Glutamatergic neuron (in vitro differentiated cells): Measurements from ENCODE around the gene OR2L3. TPM values are rescaled to one million over a fixed set of nuclear protein-coding genes. Genes with fewer than 3 reads are reported as not detected.

Source experiments
- DNase-seq: peaks from one replicate; pipeline ENCODE4 v3.0.0; 2022
- H3K27ac Mint-ChIP-seq: one replicate; pipeline ENCODE4 v1.8.0; 2020; ENCODE audit warnings: mild to moderate bottlenecking, mixed read lengths, inconsistent platforms; ENCODE audit not compliant: unreplicated experiment
- H3K27me3 Mint-ChIP-seq: one replicate; pipeline ENCODE4 v1.8.0; 2020; ENCODE audit warnings: mild to moderate bottlenecking, moderate library complexity, mixed read lengths, inconsistent platforms; ENCODE audit not compliant: unreplicated experiment
- H3K36me3 Mint-ChIP-seq: one replicate; pipeline ENCODE4 v1.8.0; 2020; ENCODE audit warnings: mild to moderate bottlenecking, mixed read lengths, inconsistent platforms; ENCODE audit not compliant: unreplicated experiment
- H3K4me1 Mint-ChIP-seq: one replicate; pipeline ENCODE4 v1.8.0; 2020; ENCODE audit warnings: mild to moderate bottlenecking, low read depth, mixed read lengths, inconsistent platforms; ENCODE audit not compliant: unreplicated experiment
- H3K4me3 Mint-ChIP-seq: one replicate; pipeline ENCODE4 v1.8.0; 2020; ENCODE audit warnings: mild to moderate bottlenecking, mixed read lengths, inconsistent platforms; ENCODE audit not compliant: unreplicated experiment
- H3K9me3 Mint-ChIP-seq: one replicate; pipeline ENCODE4 v1.8.0; 2020; ENCODE audit warnings: mild to moderate bottlenecking, moderate library complexity, mixed read lengths, inconsistent platforms; ENCODE audit not compliant: unreplicated experiment
- total RNA-seq: library from RNA; stranded (reverse); fragmentation: NEBNext Ultra II Directional; extraction: Animal tissue kit (Norgen Biotek cat#: 25700); gene quantifications from one replicate; pipeline ENCODE4 v1.2.1, GENCODE V29; 2021; ENCODE audit not compliant: unreplicated experiment
- TF ChIP-seq, protein P1 (sequence below): fragments of 200-600 bp; sonication (generic); IDR thresholded peaks from one replicate; pipeline ENCODE4 v1.5.0; 2021; ENCODE audit not compliant: partially characterized antibody, unreplicated experiment

The OR2L3 gene
- total RNA-seq, 1 donor from 2014 or later: 0.15 TPM

GRCh38 chr1:248013229-248013710 lies 33.4 kb upstream of the OR2L3 start, which contains the start of gene OR2L5:
Gene OR2L5 (plus strand): TSS chr1:248013660. CDS start chr1:248021948, 8,288 bp downstream.
- H3K4me3 Mint-ChIP-seq: no peak within 1 kb of the TSS
- TF ChIP-seq, protein P1, sequence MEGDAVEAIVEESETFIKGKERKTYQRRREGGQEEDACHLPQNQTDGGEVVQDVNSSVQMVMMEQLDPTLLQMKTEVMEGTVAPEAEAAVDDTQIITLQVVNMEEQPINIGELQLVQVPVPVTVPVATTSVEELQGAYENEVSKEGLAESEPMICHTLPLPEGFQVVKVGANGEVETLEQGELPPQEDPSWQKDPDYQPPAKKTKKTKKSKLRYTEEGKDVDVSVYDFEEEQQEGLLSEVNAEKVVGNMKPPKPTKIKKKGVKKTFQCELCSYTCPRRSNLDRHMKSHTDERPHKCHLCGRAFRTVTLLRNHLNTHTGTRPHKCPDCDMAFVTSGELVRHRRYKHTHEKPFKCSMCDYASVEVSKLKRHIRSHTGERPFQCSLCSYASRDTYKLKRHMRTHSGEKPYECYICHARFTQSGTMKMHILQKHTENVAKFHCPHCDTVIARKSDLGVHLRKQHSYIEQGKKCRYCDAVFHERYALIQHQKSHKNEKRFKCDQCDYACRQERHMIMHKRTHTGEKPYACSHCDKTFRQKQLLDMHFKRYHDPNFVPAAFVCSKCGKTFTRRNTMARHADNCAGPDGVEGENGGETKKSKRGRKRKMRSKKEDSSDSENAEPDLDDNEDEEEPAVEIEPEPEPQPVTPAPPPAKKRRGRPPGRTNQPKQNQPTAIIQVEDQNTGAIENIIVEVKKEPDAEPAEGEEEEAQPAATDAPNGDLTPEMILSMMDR: no peak
- peaks cover 5% of the 10 kb centered on the region for H3K9me3 Mint-ChIP-seq
- no peak for DNase-seq
- no peaks in the 10 kb centered on the region for H3K4me1 Mint-ChIP-seq
- H3K27me3 Mint-ChIP-seq: no peaks in the 10 kb centered on the region
- H3K36me3 Mint-ChIP-seq: no peaks in the 10 kb centered on the region
- no peak within 1 kb of the TSS for H3K27ac Mint-ChIP-seq

- no peak for DNase-seq
- TF ChIP-seq, protein P1: no peak
- Mint-ChIP-seq H3K4me1 (no peaks in the 10 kb centered on the region), H3K4me3 (no peak overlapping the region), H3K27me3 (no peaks in the 10 kb centered on the region), H3K36me3 (no peaks in the 10 kb centered on the region), H3K27ac (no peak overlapping the region), H3K9me3 (peaks cover 4% of the 10 kb centered on the region)
These were observed 30.8 kb upstream of the OR2L3 start for GRCh38 chr1:248015803-248016202.

DNA sequence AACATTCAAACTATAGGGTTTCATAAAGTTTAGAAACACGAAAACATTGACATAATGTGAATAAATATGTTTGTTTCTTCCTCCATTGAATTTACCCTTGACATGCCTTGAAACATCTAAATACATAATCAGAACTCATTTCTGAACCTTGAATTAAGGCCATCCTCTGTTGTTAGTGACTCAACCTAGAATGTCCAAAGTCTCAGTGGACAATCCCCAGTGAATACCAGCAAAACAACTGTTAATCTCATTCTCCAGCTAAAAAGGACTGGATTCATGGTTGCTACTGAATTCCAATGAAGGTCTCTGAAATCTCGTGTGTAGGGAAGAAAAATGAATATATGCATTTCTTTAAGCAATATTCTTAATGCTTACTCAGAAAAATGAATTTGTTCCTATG lies 16.9 kb upstream of the OR2L3 start, which contains the start of gene OR2L2:
Gene OR2L2 (plus strand): TSS at position 301 of the 400 bp plus-strand sequence. CDS start 8,198 bp downstream, outside the sequence.
- Mint-ChIP-seq H3K4me1 (no peaks in the 10 kb centered on the region), H3K27me3 (no peaks in the 10 kb centered on the region), H3K36me3 (no peaks in the 10 kb centered on the region), H3K9me3 (peaks cover 12% of the 10 kb centered on the region), H3K4me3 (no peak within 1 kb of the TSS), H3K27ac (no peak within 1 kb of the TSS)
- TF ChIP-seq, protein P1: no peak
- no peak for DNase-seq

- no peak for DNase-seq
- H3K4me3 Mint-ChIP-seq: no peak overlapping the region
- H3K9me3 Mint-ChIP-seq: peaks cover 12% of the 10 kb centered on the region
- peaks cover 4% of the 10 kb centered on the region for H3K36me3 Mint-ChIP-seq
- no peaks in the 10 kb centered on the region for H3K4me1 Mint-ChIP-seq
- peaks cover 1% of the 10 kb centered on the region for H3K27me3 Mint-ChIP-seq
- no peak overlapping the region for H3K27ac Mint-ChIP-seq
- TF ChIP-seq, protein P1: no peak
These were observed 1.4 kb upstream of the OR2L3 start for GRCh38 chr1:248045209-248045608.

- Mint-ChIP-seq H3K27me3 (peaks cover 4% of the 10 kb centered on the region), H3K27ac (no peak overlapping the region), H3K4me1 (no peaks in the 10 kb centered on the region), H3K9me3 (peaks cover 13% of the 10 kb centered on the region), H3K4me3 (no peak overlapping the region), H3K36me3 (peaks cover 4% of the 10 kb centered on the region)
- TF ChIP-seq, protein P1: no peak
- DNase-seq: no peak
These were observed 372 bp downstream of the OR2L3 start for GRCh38 chr1:248047008-248047407.
